ENCODE measurements around the gene EFHD1.

DNA sequence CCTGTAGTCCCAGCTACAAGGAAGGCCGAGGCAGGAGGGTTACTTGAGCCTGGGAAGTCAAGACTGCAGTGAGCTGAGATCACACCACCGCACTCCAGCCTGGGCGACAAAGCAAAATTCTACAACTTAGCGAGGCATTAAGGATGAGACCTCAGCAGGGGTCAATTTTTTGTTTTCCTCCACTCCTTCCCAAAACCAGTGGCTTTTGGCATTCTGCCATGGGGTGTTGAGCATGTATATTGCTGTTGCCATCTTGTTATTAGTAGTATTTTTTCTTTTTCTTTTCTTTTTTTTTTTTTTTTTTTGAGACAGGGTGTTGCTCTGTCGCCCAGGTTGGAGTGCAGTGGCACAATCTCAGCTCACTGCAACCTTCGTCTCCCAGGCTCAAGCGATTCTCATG, 54.8 kb downstream of the EFHD1 start:
- TF ChIP-seq, protein P1, sequence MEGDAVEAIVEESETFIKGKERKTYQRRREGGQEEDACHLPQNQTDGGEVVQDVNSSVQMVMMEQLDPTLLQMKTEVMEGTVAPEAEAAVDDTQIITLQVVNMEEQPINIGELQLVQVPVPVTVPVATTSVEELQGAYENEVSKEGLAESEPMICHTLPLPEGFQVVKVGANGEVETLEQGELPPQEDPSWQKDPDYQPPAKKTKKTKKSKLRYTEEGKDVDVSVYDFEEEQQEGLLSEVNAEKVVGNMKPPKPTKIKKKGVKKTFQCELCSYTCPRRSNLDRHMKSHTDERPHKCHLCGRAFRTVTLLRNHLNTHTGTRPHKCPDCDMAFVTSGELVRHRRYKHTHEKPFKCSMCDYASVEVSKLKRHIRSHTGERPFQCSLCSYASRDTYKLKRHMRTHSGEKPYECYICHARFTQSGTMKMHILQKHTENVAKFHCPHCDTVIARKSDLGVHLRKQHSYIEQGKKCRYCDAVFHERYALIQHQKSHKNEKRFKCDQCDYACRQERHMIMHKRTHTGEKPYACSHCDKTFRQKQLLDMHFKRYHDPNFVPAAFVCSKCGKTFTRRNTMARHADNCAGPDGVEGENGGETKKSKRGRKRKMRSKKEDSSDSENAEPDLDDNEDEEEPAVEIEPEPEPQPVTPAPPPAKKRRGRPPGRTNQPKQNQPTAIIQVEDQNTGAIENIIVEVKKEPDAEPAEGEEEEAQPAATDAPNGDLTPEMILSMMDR (IDR thresholded peaks at IDR 0.05) = no peak
- TF ChIP-seq POLR2A (IDR thresholded peaks at IDR 0.05) = no peak

Data from lower leg skin (tissue), 3 donors.